Loucy (cell line): ENCODE results near the gene EPB41L3.

Experiments used
- H2AFZ ChIP-seq: fragments of 200-600 bp; sonication (generic); 2 replicates; pipeline ENCODE4 v1.6.0; 2016; ENCODE audit warnings: antibody characterized with exemption, mild to moderate bottlenecking, low read length, moderate library complexity
- H3F3A ChIP-seq: fragments of 200-600 bp; 2 replicates; pipeline ENCODE4 v1.6.0; 2016; ENCODE audit warnings: antibody characterized with exemption, low read depth, mild to moderate bottlenecking
- H3K27me3 ChIP-seq: fragments of 200-600 bp; sonication (generic); 2 replicates; pipeline ENCODE4 v1.6.1; 2014; ENCODE audit warnings: low read length, mild to moderate bottlenecking; ENCODE audit not compliant: insufficient read depth, poor library complexity, severe bottlenecking
- H3K36me3 ChIP-seq: fragments of 200-600 bp; sonication (generic); 2 replicates; pipeline ENCODE4 v1.6.1; 2016; ENCODE audit warnings: low read length; ENCODE audit not compliant: insufficient read depth
- H3K4me1 ChIP-seq: fragments of 200-600 bp; sonication (generic); 2 replicates; pipeline ENCODE4 v1.5.1; 2014; ENCODE audit warnings: low read length, mild to moderate bottlenecking; ENCODE audit not compliant: insufficient read depth, poor library complexity, severe bottlenecking
- H3K4me2 ChIP-seq: fragments of 200-600 bp; sonication (generic); 2 replicates; pipeline ENCODE4 v1.6.0; 2014; ENCODE audit warnings: antibody characterized with exemption, low read length, low read depth, mild to moderate bottlenecking; ENCODE audit not compliant: poor library complexity, severe bottlenecking
- H3K4me3 ChIP-seq: fragments of 200-600 bp; sonication (generic); 2 replicates; pipeline ENCODE4 v1.5.1; 2014; ENCODE audit warnings: low read length, mild to moderate bottlenecking, mixed read lengths; ENCODE audit not compliant: poor library complexity, severe bottlenecking
- H3K79me2 ChIP-seq: fragments of 200-600 bp; sonication (generic); 2 replicates; pipeline ENCODE4 v1.6.1; 2014; ENCODE audit warnings: low read length; ENCODE audit not compliant: insufficient read depth
- H3K9ac ChIP-seq: fragments of 200-600 bp; sonication (generic); 2 replicates; pipeline ENCODE4 v1.6.0; 2014; ENCODE audit warnings: mild to moderate bottlenecking, low read depth, low read length, moderate library complexity; ENCODE audit not compliant: poor library complexity, severe bottlenecking
- H3K9me2 ChIP-seq: fragments of 200-600 bp; sonication (generic); replicated peaks from 2 replicates; pipeline ENCODE4 v1.6.1; 2016; ENCODE audit warnings: low read depth, low read length, mixed read lengths
- H3K9me3 ChIP-seq: fragments of 200-600 bp; sonication (generic); 2 replicates; pipeline ENCODE4 v1.6.1; 2014; ENCODE audit warnings: mild to moderate bottlenecking, antibody characterized with exemption, low read length, low read depth; ENCODE audit not compliant: insufficient read depth
- H4K20me1 ChIP-seq: fragments of 200-600 bp; sonication (generic); 2 replicates; pipeline ENCODE4 v1.6.0; 2014; ENCODE audit warnings: antibody characterized with exemption, low read length, mild to moderate bottlenecking; ENCODE audit not compliant: insufficient read depth, poor library complexity, severe bottlenecking
- CTCF ChIP-seq: fragments of 200-600 bp; sonication (generic); conservative IDR thresholded peaks from 2 replicates; pipeline ENCODE4 v1.5.1; 2014; ENCODE audit warnings: mild to moderate bottlenecking, antibody characterized with exemption, low read length
- EZH2phosphoT487 ChIP-seq: fragments of 200-600 bp; IDR thresholded peaks from 2 replicates; pipeline ENCODE4 v1.6.1; 2018; ENCODE audit warnings: antibody characterized with exemption, mild to moderate bottlenecking, moderate library complexity, borderline replicate concordance

EPB41L3 gene

GRCh38 chr18:5476961-5477800 is 66.6 kb downstream of the EPB41L3 start:
- Histone ChIP-seq H2AFZ (no peak overlapping the region), H3K9me2 (no peaks in the 10 kb centered on the region), H3K9me3 (no peaks in the 10 kb centered on the region; the same call in 1 of the 2 replicates), H3K4me3 (no peak overlapping the region), H4K20me1 (no peaks in the 10 kb centered on the region), H3K27me3 (no peaks in the 10 kb centered on the region), H3K4me1 (no peaks in the 10 kb centered on the region), H3K9ac (no peak overlapping the region), H3K79me2 (no peaks in the 10 kb centered on the region), H3F3A (no peaks in the 10 kb centered on the region), H3K36me3 (no peaks in the 10 kb centered on the region), H3K4me2 (no peak overlapping the region)
- TF ChIP-seq CTCF: no peak
- TF ChIP-seq EZH2phosphoT487: no peak

GRCh38 chr18:5475267-5475666 is 68.5 kb downstream of the EPB41L3 start:
- Histone ChIP-seq H2AFZ (no peak overlapping the region), H3K9me3 (no peaks in the 10 kb centered on the region), H3K9me2 (no peaks in the 10 kb centered on the region), H3K4me1 (no peaks in the 10 kb centered on the region), H3K27me3 (no peaks in the 10 kb centered on the region), H4K20me1 (no peaks in the 10 kb centered on the region), H3K9ac (no peak overlapping the region), H3K36me3 (no peaks in the 10 kb centered on the region), H3K4me3 (no peak overlapping the region), H3K79me2 (no peaks in the 10 kb centered on the region), H3K4me2 (no peak overlapping the region), H3F3A (no peaks in the 10 kb centered on the region)
- TF ChIP-seq CTCF: no peak
- TF ChIP-seq EZH2phosphoT487: no peak

- Histone ChIP-seq H3K27me3 (no peaks in the 10 kb centered on the region), H3F3A (no peaks in the 10 kb centered on the region), H4K20me1 (no peaks in the 10 kb centered on the region), H3K9me3 (no peaks in the 10 kb centered on the region), H3K9me2 (no peaks in the 10 kb centered on the region), H3K9ac (no peak overlapping the region), H2AFZ (no peak overlapping the region), H3K4me3 (no peak overlapping the region), H3K79me2 (no peaks in the 10 kb centered on the region), H3K4me2 (no peak overlapping the region), H3K4me1 (no peaks in the 10 kb centered on the region), H3K36me3 (no peaks in the 10 kb centered on the region)
- TF ChIP-seq CTCF (no peak), EZH2phosphoT487 (no peak)
Measured at GRCh38 chr18:5469340-5469739, 74.5 kb downstream of the EPB41L3 start.
